ENCODE data around the gene SNRPD1.
"Not testable (repeated sequence)": the region's sequence is repeated elsewhere in the genome, so short reads cannot be mapped to it uniquely, and the experiment has no call there.

SNRPD1 gene

DNA sequence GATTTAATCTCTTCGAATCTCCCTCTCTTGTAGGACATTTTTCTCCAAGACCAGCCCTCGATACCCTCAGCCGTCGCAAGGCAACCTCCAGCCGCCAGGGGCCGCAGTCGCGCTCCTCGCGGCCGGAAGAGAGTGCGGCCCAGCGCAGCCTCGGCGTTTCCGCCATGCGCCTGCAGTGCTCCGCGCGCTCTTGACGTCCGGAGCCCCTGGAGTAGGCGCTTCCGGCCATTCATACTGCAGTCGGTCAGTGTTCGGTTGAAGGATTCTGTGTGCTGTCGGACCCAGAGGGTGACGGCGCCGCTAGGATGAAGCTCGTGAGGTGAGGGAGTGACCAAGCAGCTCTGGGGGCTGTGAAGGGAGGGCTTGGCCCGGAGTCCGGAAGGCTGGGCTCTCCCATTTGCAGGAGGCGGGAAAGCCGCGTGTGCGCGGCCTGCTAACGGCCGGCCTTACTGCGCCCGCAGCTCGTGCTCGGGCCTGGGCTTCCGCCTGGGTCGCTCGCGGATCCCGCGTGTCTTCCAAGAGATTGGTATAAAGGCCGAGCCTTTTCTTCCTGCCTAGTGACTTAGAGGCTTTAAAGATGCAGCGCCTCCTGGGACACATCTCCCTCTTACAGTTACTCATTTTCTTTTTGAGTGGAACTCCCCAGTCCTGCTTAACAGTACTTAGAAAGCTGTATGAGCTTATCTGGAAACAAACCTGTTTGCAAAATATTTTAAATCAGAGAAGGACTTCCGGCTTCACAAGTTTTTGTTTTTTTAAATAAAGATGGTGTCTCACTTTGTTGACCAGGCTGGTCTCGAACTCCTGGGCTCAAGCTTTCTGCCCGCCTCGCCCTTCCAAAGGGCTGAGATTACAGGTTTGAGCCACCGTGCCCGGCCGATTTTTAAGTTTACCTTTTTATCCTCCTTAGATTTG lies at the start of gene SNRPD1:
TSS of gene SNRPD1 (plus strand) at position 190 of the 915 bp plus-strand sequence. CDS start at position 306, 116 bp downstream.
- FAIRE-seq (peak; percentile 74), DNase-seq (ENCODE audit: insufficient read length, low spot score) (peak; percentile 91)

DNA sequence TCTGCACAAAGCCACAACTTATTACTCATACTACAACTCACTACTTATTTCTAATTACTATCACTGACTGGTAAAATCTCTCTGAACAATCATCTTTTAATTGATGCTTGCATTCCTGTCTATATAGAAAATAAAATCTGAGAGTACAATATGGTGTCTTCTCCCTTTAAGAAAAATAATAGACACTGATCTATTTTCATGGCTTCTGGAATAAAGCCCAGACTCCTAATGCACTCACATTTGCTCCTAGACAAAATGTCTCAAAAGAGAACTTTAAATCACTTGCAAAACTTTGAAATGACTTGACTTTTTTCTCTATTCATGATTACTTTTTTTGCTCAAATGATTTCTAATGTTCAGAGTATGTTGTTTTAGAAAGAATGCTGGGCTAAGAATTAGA lies 40.3 kb upstream of the SNRPD1 start:
- FAIRE-seq (no peak), DNase-seq (ENCODE audit: insufficient read length, low spot score) (no peak)

DNA sequence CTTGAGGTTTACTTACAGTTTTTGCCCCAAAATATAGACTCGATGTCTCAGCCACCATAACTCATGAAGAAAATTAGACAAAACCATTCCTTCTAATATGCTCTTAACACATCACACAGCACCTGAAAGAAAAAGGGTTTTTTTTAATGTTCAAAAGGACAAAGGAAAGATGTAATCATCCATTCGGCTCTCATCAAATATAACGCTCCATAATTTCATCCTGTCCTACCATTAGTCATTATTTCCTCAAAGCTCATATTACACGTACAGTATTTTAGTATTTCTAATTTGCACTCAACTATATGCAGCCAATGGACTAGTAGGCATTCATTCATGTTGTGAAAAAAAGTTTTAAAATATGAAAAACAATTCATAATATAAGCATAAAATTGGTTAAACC lies 36.5 kb upstream of the SNRPD1 start:
- DNase-seq (ENCODE audit: insufficient read length, low spot score) (no peak), FAIRE-seq (no peak)

DNA sequence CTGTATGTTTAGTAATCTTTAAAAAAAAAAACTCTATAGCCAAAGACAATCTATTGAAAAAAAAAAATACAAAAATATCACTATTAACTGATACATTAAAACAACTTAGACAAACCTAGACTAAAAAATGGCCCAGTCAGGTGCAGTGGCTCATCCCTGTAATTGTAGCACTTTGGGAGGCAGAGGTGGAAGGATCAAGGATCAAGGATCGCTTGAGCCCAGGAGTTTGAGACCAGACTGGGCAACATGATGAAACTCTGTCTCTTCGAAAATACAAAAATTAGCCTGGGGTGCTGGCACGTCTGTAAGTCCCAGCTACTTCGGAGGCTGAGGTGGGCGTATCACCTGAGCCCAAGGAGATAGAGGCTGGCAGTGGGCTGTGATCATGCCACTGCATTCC lies 27.7 kb upstream of the SNRPD1 start:
- no peak for DNase-seq (ENCODE audit: insufficient read length, low spot score)
- FAIRE-seq = no peak

DNA sequence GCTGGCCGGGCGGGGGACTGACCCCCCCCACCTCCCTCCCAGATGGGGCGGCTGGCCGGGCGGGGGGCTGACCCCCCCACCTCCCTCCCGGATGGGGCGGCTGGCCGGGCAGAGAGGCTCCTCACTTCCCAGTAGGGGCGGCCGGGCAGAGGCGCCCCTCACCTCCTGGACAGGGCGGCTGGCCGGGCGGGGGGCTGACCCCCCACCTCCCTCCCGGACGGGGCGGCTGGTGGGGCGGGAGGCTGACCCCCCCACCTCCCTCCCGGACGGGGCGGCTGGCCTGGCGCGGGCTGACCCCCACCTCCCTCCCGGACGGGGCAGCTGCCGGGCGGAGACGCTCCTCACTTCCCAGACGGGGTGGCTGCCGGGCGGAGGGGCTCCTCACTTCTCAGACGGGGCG lies 19.8 kb upstream of the SNRPD1 start:
- not testable (repeated sequence) for DNase-seq (ENCODE audit: insufficient read length, low spot score); FAIRE-seq

DNA sequence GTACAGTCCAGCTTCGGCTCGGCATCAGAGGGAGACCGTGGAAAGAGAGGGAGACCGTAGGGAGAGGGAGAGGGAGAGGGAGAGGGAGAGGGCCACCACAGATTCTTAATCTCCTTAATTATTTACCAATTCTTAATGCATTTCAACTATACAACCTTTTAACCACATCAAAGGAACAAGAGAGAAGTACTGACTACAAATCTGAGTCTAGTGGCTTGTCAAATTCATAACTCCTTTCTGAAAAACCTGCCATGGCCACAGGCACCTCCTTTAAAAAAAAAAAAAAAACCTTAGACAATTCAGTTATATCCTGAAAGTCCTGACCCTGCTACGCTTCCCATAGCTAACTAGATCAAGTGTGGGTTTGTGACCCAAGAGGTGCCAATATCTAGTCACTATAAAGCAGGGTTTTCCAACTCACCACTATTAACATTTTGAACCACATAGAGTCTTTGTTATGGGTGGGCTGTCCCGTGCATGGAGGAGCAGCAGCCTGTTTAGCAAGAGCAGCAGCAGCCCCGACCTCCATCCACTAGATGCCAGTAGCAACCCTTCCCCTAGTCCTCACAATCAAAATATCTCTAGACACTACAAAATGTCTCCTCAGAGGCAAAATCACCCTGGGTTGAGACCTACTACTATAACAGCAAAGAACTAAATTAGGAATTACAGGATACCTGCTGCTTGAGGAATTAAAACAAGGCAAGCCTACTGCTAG lies 18.4 kb upstream of the SNRPD1 start:
- no peak for DNase-seq (ENCODE audit: insufficient read length, low spot score)
- peak; percentile 4 for FAIRE-seq

DNA sequence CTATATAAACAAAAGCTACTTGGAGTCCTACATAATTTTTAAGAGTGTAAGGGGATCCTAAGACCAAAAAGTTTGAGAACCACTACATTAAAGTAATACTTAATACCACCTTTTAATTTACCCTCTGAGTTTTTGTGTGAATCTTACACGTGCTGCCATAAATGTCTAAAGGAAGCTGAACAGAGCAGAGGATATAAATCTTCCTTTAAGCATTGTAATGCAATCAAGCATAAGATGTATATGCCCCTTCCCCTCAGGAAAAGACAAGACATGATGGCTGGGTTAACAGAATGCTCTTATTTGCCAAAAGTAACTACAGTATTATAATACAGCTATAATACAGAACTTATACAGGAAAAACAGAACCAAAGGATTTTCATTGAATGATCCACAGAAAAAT lies 14.5 kb upstream of the SNRPD1 start:
- FAIRE-seq = no peak

DNA sequence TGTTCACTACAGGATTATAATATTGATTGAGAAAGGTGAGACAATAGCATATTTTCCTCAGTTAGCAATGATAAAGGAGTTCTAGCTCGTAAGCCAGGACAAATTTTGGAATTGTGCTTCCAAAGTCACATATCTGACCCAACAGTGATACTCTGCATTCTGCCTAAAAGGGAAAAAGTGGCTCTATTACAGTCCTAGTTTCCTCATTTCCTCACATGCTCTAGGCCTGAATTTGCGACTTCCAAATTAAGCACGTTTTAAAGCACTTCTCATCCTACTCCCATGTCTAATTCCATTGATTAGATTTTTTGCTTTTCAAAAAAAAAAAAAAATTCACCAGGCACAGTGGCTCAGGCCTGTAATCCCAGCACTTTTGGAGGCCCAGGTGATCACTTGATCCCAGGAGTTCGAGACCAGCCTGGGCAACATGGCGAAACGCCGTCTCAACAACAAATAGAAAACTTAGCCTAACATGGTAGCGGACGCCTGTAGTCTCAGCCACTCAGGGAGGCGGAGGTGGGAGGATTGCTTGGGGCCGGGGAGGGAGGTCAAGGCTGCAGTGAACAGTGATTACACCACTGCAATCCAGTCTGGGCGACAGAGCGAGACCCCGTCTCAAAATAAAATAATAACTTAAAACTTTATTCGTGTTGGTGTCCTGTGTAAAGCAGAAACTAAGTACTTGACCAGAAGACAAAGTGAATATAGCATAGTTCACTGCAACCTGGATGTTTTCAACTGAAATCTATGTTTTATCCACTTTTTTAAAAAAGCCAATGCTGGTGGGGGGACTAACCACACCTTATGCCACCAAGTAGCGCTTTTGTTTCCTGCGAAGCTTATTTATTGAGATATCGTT lies 13.2 kb upstream of the SNRPD1 start:
- DNase-seq (ENCODE audit: insufficient read length, low spot score) (no peak), FAIRE-seq (no peak)

More for the DNA sequence above, 14.5 kb upstream of the SNRPD1 start:
- DNase-seq (ENCODE audit: insufficient read length, low spot score) = no peak

DNA sequence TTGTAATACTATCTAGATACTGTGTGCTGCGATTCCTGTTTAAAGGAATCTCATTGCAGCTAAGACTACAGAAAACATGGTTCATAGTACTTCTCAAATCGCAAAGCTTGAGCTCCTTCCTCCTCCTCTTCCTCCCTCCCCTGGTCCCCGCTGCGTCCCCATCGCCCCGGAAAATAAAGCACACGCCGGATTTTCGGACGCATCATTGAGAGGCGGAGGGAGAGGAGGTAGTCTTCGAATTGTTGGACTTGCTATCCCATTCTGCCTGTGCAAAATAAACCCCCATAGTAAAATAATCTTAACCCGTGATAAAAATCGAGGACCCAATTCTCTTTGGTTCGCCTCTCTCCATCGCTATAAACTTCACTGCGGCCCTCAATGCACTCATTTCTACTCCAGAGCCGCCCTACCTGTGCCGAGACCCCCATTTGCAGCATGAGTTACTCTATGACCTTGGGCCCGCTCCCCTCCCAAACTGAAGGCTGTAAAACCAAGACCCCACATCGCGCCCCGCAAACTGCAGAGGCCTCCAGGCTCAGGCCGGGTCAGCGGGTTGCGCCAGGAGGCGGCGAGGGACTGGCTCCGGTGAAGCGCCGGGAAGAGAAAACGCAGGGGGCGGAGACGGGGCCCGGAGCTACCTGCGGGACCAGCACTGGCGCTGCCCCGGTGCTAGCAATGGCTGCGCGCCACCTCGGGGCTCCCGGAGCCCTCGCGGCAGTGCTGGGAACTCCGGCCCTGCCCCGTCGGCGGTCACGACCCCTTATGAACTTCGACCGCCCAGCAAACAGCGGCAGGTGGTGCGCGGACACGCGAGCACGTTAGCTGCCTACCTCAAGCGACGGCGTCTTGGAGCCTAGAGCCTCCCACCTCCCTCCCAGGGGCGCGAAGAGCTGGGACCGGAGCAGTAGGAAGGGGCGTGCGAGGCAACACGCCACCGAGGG lies 12.3 kb upstream of the SNRPD1 start:
- peak; percentile 32 for DNase-seq (ENCODE audit: insufficient read length, low spot score)
- no peak for FAIRE-seq

DNA sequence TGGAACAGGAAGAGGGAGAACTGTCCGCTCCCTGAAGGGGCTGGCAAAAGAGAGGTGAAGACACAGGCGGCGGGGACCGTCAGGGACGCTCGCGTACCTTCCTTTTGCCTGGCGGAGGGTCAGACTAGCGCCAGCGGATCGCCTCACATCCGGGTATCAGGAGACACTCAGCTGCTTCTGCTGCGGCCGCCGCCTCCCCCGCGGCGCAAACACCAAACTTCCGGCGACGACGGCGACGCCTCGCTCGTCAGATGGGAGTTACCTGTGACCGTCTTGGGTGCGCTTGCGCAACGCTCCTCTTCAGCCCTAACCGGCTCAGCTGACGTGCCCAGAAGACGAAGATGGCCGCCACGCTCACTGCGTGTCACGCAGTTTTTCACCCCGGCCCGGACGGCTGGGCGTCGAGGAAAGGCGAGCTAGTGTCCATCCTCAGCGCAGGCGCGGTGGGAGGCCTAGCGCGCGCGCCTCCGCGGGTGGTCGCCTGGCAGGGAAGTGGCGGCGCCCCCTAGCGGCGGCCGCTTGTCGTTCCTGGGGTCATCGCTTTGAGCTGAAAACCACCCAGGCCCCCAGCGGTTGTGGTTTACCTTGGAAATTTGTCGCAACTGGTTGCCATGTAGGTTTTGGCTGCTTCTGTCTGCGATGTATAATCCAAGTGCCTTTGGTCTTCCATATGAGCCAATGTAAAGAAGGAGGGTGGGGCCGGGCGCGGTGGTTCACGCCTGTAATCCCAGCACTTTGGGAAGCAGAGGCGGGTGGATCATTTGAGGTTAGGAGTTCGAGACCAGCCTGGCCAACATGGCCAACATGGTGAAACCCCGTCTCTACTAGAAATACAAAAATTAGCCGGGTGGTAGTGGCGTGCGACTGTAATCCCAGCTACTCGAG lies 11.3 kb upstream of the SNRPD1 start, which contains the start of gene ESCO1:
TSS of gene ESCO1 (minus strand) at position 179 of the 885 bp plus-strand sequence. CDS start 25,861 bp downstream, outside the sequence.
- DNase-seq (ENCODE audit: insufficient read length, low spot score) = peak; percentile 96
- peak; percentile 99 for FAIRE-seq

DNA sequence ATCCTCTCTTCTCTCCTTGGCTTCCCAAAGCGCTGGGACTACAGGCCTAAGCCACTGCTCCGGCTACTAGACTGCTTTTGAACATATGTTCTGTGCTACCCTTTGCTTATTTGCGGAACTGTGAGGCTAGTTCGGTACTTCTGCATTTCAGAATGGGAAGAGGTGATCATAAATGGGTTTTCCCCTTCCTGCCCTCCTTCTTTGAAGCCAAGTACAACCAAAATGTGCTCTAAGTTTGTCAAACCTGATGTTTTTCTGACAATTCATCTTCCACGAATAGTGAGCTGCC lies 9.9 kb upstream of the SNRPD1 start:
- no peak for DNase-seq (ENCODE audit: insufficient read length, low spot score)
- no peak for FAIRE-seq

DNA sequence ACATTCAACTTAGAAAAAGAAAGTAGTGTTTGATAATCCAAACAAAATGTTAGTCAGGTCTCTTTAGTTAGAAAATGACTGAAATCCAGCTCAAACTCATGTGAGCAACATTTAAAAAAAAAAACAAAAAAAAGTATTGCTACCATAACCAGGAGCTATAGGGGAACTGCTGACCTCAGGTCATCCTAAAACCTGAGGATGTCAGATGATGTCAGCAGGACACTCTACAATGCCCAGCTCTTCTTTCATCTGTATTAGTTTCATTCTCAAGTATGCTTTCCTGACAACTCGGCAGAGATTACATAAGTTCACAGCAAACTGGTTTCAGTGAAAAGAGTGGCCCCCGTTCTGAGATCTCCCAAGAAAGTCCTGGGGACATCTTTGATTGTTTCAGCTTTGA lies 7.4 kb upstream of the SNRPD1 start:
- no peak for DNase-seq (ENCODE audit: insufficient read length, low spot score)
- no peak for FAIRE-seq

DNA sequence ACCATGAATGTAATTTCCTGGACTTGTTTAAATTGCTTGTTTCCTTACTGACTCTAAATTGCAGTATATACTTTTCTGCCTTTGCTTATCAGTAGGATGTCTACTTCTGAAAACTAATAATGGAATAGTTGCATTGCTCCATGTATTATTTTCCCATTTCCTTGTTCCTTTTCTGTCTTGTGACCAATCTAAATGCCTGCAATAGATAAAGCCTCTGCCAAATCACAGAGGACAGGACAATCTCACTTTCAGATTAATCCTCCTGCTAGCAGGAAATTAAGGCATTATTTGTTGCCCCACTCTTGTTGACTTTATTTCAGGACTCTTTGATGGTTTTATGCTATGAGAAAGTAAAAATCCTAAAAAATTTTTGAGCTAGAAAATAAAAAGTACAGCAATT lies 6.9 kb upstream of the SNRPD1 start:
- no peak for FAIRE-seq
- no peak for DNase-seq (ENCODE audit: insufficient read length, low spot score)

DNA sequence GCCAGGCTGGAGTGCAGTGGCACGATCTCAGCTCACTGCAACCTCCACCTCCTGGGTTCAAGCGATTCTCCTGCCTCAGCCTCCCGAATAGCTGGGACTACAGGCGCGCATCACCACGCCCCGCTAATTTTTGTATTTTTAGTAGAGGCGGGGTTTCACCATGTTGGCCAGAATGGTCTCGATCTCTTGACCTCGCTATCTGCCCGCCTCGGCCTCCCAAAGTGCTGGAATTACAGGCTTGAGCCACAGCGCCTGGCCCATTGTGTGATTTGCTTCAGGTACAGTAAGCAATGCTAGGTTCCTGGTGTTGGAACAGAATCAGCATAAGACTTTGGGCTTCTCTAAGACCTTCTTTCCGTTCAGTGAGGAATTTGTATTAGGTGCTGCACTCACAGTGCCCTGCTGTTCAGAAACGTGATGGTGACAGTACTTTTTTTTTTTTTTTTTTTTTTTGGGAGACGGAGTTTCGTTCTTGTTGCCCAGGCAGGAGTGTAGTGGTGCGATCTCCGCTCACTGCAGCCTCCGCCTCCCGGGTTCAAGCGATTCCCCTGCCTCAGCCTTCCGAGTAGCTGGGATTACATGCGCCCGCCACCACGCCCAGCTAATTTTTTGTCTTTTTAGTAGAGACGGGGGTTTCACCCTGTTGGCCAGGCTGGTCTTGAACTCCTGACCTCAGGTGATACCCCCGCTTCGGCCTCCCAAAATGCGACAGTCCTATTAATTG lies 551 bp upstream of the SNRPD1 start:
- DNase-seq (ENCODE audit: insufficient read length, low spot score); FAIRE-seq: not testable (repeated sequence)

DNA sequence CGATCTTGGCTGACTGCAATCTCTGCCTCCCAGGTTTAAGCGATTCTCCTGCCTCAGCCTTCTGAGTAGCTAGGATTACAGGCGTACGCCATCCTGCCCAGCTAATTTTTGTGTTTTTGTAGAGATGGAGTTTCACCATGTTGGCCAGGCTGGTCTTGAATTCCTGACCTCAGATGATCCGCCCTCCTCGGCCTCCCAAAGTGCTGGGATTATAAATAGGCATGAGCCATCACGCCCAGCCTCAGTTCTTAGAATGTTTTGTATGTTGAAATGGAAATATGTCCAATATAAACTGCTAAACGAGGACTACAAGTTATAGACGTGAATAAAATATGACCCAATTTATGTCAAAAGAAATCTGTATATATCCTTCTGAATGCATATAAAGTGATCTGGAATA lies 9.5 kb downstream of the SNRPD1 start:
- FAIRE-seq; DNase-seq (ENCODE audit: insufficient read length, low spot score): not testable (repeated sequence)

DNA sequence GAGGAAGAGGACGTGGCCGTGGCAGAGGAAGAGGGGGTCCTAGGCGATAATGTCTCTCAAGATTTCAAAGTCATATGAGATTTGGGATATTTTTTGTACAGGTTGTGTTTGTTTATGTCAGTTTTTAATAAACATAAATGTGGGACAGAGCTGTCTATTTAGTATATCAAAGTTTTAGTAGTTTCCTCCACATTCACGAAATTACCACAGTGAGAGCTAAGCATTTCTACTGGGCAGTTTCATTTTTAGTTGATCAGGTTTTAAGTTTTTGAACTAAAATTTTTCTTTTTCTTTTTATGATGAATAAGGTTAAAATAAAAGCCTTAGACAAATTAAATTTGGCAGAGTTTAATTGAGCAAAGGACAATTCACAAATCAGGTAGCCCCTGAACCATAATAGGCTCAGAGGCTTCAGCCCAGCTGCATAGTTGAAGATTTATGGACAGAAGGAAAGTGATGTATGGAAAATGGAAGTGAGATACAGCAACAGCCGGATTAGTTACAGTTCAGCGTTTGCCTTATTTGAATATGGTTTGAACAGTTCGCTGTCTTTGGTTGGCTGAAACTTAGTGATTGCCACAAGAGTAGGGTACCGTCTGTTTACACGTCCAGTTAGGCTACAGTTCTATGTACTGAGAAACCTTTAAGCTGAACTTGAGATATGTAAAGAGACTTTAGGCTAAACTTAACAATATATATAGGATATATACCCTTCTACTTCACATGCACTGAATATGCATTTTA lies 17.1 kb downstream of the SNRPD1 start:
- no peak for DNase-seq (ENCODE audit: insufficient read length, low spot score)
- FAIRE-seq = no peak

DNA sequence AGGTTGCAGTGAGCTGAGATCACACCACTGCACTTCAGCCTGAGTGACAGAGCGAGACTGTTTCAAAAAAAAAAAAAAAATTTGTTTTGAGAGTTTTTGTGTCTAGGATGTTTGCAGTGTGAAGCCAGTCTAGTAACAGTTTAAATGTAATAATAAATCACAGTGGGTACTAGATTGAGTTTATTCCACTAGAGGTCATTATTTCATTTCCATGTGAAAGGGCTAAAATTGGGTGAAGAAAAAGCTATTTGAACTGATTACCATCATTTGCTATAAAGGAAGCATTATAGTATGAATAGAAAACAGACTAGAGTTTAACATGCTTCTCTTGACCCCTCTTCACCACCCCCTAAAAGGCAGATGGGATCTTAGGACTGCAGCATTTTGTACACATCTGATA lies 20.3 kb downstream of the SNRPD1 start:
- DNase-seq (ENCODE audit: insufficient read length, low spot score) (no peak), FAIRE-seq (no peak)
